PC-9 (cell line): ENCODE results near the gene FAM98C.

Experiments
- EZH2 ChIP-seq: fragments of 200-600 bp; sonication (generic); IDR thresholded peaks from 2 replicates; pipeline ENCODE4 v1.8.0; 2017; ENCODE audit warnings: antibody characterized with exemption, low read depth
- TF ChIP-seq, protein P1 (sequence below): fragments of 200-600 bp; sonication (generic); conservative IDR thresholded peaks from 2 replicates; pipeline ENCODE4 v1.6.1; 2017; ENCODE audit warnings: mixed run types, antibody characterized with exemption, mild to moderate bottlenecking, moderate library complexity

GRCh38 chr19:38373907-38374331 lies 29.0 kb upstream of the FAM98C start:
- TF ChIP-seq EZH2 = no peak
- TF ChIP-seq, protein P1, sequence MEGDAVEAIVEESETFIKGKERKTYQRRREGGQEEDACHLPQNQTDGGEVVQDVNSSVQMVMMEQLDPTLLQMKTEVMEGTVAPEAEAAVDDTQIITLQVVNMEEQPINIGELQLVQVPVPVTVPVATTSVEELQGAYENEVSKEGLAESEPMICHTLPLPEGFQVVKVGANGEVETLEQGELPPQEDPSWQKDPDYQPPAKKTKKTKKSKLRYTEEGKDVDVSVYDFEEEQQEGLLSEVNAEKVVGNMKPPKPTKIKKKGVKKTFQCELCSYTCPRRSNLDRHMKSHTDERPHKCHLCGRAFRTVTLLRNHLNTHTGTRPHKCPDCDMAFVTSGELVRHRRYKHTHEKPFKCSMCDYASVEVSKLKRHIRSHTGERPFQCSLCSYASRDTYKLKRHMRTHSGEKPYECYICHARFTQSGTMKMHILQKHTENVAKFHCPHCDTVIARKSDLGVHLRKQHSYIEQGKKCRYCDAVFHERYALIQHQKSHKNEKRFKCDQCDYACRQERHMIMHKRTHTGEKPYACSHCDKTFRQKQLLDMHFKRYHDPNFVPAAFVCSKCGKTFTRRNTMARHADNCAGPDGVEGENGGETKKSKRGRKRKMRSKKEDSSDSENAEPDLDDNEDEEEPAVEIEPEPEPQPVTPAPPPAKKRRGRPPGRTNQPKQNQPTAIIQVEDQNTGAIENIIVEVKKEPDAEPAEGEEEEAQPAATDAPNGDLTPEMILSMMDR = no peak
